ENCODE data around the gene PRKN.

DNA sequence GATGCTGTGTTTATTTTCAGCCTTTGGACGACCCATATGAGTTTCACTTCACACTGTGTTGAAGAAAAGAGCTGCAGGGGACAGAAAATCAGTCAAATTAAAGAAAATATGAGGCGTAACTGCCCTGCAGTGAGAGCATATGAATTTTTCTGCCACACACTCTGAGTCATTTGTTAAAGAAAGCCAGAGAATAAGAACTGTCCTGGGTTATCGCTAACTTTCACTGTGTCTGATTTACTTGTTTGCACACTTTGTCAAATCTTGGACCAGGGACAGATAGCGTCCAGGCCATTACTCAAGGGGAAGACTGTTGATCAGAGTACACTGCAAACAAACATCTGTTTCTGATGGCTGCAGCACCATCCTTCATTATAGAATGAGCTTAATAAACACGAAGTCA, 1326.9 kb downstream of the PRKN start:
- TF ChIP-seq, protein P1, sequence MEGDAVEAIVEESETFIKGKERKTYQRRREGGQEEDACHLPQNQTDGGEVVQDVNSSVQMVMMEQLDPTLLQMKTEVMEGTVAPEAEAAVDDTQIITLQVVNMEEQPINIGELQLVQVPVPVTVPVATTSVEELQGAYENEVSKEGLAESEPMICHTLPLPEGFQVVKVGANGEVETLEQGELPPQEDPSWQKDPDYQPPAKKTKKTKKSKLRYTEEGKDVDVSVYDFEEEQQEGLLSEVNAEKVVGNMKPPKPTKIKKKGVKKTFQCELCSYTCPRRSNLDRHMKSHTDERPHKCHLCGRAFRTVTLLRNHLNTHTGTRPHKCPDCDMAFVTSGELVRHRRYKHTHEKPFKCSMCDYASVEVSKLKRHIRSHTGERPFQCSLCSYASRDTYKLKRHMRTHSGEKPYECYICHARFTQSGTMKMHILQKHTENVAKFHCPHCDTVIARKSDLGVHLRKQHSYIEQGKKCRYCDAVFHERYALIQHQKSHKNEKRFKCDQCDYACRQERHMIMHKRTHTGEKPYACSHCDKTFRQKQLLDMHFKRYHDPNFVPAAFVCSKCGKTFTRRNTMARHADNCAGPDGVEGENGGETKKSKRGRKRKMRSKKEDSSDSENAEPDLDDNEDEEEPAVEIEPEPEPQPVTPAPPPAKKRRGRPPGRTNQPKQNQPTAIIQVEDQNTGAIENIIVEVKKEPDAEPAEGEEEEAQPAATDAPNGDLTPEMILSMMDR (conservative IDR thresholded peaks at IDR 0.05; ENCODE audit: low read depth, low read length) = no peak
- TF ChIP-seq EZH2 (IDR thresholded peaks at IDR 0.05; ENCODE audit: borderline replicate concordance, low read depth, low read length, poor library complexity, severe bottlenecking) = no peak

All from A673 (cell line).